Measurements from ENCODE around the gene KLHDC7B.
A peak's percentile ranks its signal among the peaks of the same experiment; 100 is the strongest.

Gene KLHDC7B

GRCh38 chr22:50585238-50585637 is 39.5 kb downstream of the KLHDC7B start:
- no peak for DNase-seq (ENCODE audit: low read depth in 1 of 2, low spot score in 1 of 2)

GRCh38 chr22:50585781-50586180 is 40.1 kb downstream of the KLHDC7B start:
- DNase-seq (ENCODE audit: low read depth in 1 of 2, low spot score in 1 of 2), result no peak

GRCh38 chr22:50586416-50586815 is 40.7 kb downstream of the KLHDC7B start:
- no peak for DNase-seq (ENCODE audit: low read depth in 1 of 2, low spot score in 1 of 2)

GRCh38 chr22:50587407-50587806 is 41.7 kb downstream of the KLHDC7B start:
- no peak for DNase-seq (ENCODE audit: low read depth in 1 of 2, low spot score in 1 of 2)

- DNase-seq (ENCODE audit: low read depth in 1 of 2, low spot score in 1 of 2), result no peak
Measured at GRCh38 chr22:50595189-50595588, 49.5 kb downstream of the KLHDC7B start.

GRCh38 chr22:50597097-50597496 is 51.4 kb downstream of the KLHDC7B start:
- no peak for DNase-seq (ENCODE audit: low read depth in 1 of 2, low spot score in 1 of 2)

GRCh38 chr22:50599816-50600455 is 54.2 kb downstream of the KLHDC7B start:
- peak in 1 of 2 donors; percentile 52 for DNase-seq (ENCODE audit: low read depth in 1 of 2, low spot score in 1 of 2)

- no peak for DNase-seq (ENCODE audit: low read depth in 1 of 2, low spot score in 1 of 2)
Measured at GRCh38 chr22:50600538-50600937, 54.8 kb downstream of the KLHDC7B start, which contains the start of gene MAPK8IP2. TSS of gene MAPK8IP2 (plus strand) at chr22:50600793. CDS start at chr22:50600819, 26 bp downstream.
